ENCODE results near the gene C16orf89.

The C16orf89 gene

DNA sequence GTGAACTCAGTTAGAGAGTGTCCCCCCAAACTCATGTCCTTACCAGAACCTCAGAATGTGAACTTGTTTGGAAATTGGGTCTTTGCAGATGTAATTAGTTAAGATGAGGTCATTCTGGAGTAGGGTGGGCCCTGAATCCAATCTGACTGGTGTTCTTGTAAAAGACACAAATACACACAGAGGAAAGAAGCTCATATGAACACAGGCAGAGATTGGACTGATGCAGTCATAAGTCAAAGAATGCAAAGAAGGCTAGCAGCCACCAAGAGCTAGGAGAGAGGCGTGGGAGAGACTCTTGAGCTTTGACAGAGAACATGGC, 29.9 kb downstream of the C16orf89 start:
- Histone ChIP-seq H3K27ac (no peak overlapping the region), H3K9me3 (ENCODE audit: control insufficient read depth, low read length) (no peaks in the 10 kb centered on the region), H3K9ac (no peak overlapping the region), H2AFZ (no peak overlapping the region), H3K79me2 (no peaks in the 10 kb centered on the region), H3K36me3 (ENCODE audit: control insufficient read depth, insufficient read depth, low read length) (no peaks in the 10 kb centered on the region), H3K4me3 (ENCODE audit: low read depth, low read length) (no peak overlapping the region), H3K27me3 (ENCODE audit: control insufficient read depth, insufficient read depth, low read length) (no peaks in the 10 kb centered on the region), H3K4me1 (peaks cover 11% of the 10 kb centered on the region), H3K4me2 (ENCODE audit: low read length) (no peak overlapping the region)
- TF ChIP-seq, protein P1, sequence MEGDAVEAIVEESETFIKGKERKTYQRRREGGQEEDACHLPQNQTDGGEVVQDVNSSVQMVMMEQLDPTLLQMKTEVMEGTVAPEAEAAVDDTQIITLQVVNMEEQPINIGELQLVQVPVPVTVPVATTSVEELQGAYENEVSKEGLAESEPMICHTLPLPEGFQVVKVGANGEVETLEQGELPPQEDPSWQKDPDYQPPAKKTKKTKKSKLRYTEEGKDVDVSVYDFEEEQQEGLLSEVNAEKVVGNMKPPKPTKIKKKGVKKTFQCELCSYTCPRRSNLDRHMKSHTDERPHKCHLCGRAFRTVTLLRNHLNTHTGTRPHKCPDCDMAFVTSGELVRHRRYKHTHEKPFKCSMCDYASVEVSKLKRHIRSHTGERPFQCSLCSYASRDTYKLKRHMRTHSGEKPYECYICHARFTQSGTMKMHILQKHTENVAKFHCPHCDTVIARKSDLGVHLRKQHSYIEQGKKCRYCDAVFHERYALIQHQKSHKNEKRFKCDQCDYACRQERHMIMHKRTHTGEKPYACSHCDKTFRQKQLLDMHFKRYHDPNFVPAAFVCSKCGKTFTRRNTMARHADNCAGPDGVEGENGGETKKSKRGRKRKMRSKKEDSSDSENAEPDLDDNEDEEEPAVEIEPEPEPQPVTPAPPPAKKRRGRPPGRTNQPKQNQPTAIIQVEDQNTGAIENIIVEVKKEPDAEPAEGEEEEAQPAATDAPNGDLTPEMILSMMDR (IDR thresholded peaks at IDR 0.05): no peak

DNA sequence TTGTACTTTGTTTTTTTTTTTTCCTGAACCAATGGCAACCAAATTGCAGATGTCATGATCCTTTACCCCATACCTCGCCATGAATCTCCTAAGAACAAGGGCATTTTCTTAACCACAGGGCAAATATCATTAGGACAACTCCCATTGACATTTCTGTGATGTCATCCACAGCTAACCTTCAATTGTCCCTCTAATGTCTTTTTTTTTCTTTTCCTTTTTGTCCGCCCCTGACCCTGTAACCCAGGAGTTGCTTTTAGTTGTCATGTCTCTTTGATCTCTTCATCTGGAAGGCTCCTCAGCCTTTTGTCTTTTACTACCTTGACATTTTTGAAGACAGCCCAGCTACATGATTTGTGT, 31.6 kb downstream of the C16orf89 start:
- TF ChIP-seq, protein P1 (IDR thresholded peaks at IDR 0.05): no peak
- Histone ChIP-seq H3K9ac (peak overlapping the region; percentile 65), H3K9me3 (ENCODE audit: control insufficient read depth, low read length) (no peaks in the 10 kb centered on the region), H3K4me1 (peaks cover 11% of the 10 kb centered on the region), H3K4me3 (ENCODE audit: low read depth, low read length) (peak overlapping the region; percentile 87), H3K27me3 (ENCODE audit: control insufficient read depth, insufficient read depth, low read length) (no peaks in the 10 kb centered on the region), H3K36me3 (ENCODE audit: control insufficient read depth, insufficient read depth, low read length) (no peaks in the 10 kb centered on the region), H3K27ac (peak overlapping the region; percentile 62), H3K4me2 (ENCODE audit: low read length) (peak overlapping the region; percentile 73), H3K79me2 (no peaks in the 10 kb centered on the region), H2AFZ (peak overlapping the region; percentile 87)

DNA sequence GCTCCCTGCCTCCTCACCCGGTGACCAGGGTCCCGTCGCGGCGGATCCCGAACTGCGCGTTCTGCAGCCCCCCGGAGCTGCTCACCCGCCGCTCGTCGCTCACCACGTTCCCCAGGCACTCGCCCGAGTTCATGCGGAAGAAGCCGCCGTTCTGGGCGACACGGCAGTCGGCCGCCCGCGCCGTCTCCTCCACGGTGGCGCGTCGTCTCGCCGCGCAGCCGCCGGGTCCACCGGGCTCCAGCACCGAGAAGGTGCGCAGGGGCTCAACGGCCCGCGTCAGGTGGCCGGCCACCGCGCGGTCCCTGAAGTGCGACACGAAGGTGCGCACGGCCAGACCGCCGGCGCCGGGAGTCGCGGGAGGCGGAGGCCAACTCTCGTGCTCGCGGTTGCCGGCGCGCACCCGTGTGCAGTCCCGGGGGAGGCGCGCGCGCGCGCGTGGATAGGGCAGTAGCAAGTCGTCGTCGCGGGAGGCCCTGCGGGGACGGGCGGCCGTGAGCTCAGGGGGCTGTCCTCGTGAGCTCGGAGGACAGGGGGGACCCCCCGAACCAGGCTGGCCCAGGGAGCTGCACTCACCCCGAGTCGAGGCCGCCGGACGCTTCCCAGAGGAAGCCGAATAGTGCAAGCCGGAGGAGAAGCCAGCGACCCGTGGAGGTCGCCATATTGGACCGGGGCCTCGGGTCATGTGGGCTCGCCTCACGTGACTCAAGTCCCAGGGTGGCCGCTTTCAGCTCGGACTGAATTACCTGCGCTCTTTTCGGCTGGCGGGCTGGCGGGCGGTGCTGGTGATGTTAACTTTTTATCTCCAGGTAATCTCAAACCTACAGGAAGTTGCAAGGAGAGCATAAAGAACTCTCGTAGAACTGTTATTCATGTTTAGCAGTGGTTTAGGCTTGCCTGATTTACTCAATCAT, 32.2 kb downstream of the C16orf89 start, which contains the start of gene NAGPA:
Gene NAGPA (minus strand): TSS at position 680 of the 911 bp plus-strand sequence. CDS start 21 bp downstream, at position 659.
- no peaks in the 10 kb centered on the region for H3K9me3 ChIP-seq (ENCODE audit: control insufficient read depth, low read length)
- no peaks in the 10 kb centered on the region for H3K27me3 ChIP-seq (ENCODE audit: control insufficient read depth, insufficient read depth, low read length)
- H2AFZ ChIP-seq: peak within 1 kb of the TSS; percentile 87
- TF ChIP-seq, protein P1 (IDR thresholded peaks at IDR 0.05): no peak
- peak within 1 kb of the TSS; percentile 87 for H3K4me3 ChIP-seq (ENCODE audit: low read depth, low read length)
- peak within 1 kb of the TSS; percentile 62 for H3K27ac ChIP-seq
- H3K36me3 ChIP-seq (ENCODE audit: control insufficient read depth, insufficient read depth, low read length): no peaks in the 10 kb centered on the region
- H3K79me2 ChIP-seq: no peaks in the 10 kb centered on the region
- H3K9ac ChIP-seq: peak within 1 kb of the TSS; percentile 65
- H3K4me1 ChIP-seq: peaks cover 11% of the 10 kb centered on the region
- H3K4me2 ChIP-seq (ENCODE audit: low read length): peak within 1 kb of the TSS; percentile 73

DNA sequence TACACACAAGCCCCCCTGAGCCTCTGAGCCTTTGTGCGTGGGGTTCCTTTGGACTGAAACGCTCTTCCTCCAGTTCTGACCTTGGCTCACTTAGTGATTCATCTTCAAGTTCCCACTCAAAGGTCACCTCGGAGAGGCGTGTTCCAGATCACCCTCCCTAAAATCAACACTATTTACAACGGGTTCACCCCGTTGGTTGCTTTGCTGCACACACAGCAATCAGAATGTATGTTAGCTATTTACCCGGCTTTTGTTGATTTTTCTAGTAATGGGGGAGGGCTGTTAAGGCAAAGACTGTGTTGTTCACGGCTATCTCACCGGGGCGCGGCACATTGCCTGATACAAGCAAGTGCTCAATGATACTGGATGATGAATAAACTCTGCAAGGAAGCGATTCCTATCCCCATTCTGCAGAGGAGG, 33.0 kb downstream of the C16orf89 start:
- Histone ChIP-seq H3K4me2 (ENCODE audit: low read length) (peak overlapping the region; percentile 73), H3K27ac (no peak overlapping the region)
- TF ChIP-seq, protein P1 (IDR thresholded peaks at IDR 0.05): no peak

More for the DNA sequence above, 33.0 kb downstream of the C16orf89 start:
- Histone ChIP-seq H3K4me1 (peaks cover 11% of the 10 kb centered on the region), H2AFZ (peak overlapping the region; percentile 87), H3K79me2 (no peaks in the 10 kb centered on the region), H3K9ac (no peak overlapping the region), H3K36me3 (ENCODE audit: control insufficient read depth, insufficient read depth, low read length) (no peaks in the 10 kb centered on the region), H3K4me3 (ENCODE audit: low read depth, low read length) (peak overlapping the region; percentile 87), H3K27me3 (ENCODE audit: control insufficient read depth, insufficient read depth, low read length) (no peaks in the 10 kb centered on the region), H3K9me3 (ENCODE audit: control insufficient read depth, low read length) (no peaks in the 10 kb centered on the region)

Measured in parathyroid adenoma (tissue), 2 donors.